ENCODE data around the gene MVD. TPM values are rescaled to one million over a fixed set of nuclear protein-coding genes. Genes with fewer than 3 reads are reported as not detected.

Gene MVD
- total and polyA plus RNA-seq, 2 experiments from 2014 or later: 95.3 to 149 TPM

DNA sequence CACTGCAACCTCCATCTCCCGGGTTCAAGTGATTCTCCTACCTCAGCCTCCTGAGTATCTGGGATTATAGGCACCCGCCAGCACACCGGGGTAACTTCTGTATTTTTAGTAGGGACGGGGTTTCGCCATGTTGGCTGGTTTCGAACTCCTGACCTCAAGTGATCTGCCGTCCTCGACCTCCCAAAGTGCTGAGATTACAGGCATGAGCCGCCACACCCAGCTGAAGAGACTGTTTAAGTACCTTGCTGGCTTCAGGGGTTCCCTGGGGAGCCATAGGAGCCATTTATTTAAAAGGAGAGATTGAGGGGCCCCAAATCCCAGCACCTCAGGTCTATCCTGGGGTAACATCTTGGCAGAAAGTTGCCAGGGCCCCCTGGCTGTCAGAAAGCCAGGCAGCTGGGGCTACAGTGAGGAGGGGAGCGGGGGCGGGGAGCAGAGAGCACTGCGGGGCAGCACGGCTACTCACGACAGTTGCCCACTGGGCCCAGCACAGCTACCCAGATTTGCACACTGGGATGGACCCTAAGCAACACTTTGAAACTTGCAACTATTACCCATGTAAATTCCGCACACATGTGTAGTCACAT lies 21.8 kb upstream of the MVD start:
- Mint-ChIP-seq H3K4me3 (peak overlapping the region; percentile 74), H3K27me3 (ENCODE audit: insufficient read depth, low read depth, poor library complexity) (peaks cover 40% of the 10 kb centered on the region)
- H3K27me3 ChIP-seq (ENCODE audit: insufficient read depth): peaks cover 10% of the 10 kb centered on the region

DNA sequence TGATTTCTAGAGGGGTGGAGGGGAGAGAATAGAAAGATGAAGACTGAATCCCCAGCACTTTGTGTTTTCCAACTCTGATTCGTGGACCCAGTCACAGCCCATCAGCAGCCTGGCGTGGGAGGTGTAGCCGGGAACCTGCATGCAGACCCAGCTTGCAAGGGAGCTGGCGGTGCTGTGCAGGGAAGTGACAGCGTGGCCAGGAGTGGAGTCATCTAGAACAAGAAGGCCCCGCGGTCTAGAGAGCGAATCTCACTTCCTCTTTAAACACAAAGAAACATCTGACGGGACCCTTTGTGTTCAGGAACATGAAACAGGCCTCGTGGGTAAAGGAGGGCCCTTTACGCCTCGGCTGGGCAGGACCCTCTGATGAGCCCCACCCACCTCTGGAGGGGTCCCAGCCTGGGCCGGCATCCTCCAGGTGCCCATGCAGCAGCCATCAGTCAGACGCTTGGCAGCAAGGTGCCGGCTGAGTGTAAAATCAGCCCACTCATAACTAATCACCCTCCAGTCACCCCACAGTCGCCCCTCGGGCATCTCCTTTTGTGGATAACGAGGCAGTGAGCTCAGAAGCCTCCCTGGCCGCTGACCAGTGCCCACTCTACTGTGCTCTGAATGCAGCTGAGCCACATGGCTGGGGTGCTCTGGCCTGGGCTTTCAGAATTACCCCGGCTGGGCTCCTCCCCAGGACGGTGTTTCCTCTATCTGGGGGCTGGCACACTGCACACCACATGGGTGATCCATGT lies 19.0 kb upstream of the MVD start:
- Histone ChIP-seq H3K4me3 (no peak overlapping the region), H3K36me3 (ENCODE audit: insufficient read depth) (no peaks in the 10 kb centered on the region; the same call in 1 of the 2 replicates), H3K4me1 (ENCODE audit: insufficient read depth) (peaks cover 9% of the 10 kb centered on the region), H3K27me3 (ENCODE audit: insufficient read depth) (peaks cover 2% of the 10 kb centered on the region), H2AFZ (no peak overlapping the region), H3K4me2 (no peak overlapping the region), H3K9me2 (ENCODE audit: insufficient read depth) (no peaks in the 10 kb centered on the region), H4K20me1 (replicated peaks; ENCODE audit: insufficient read depth) (0 out of 2 replicates have a peak, but pooled peaks cover 5% of the 10 kb centered on the region), H3K27ac (ENCODE audit: low read depth) (no peak overlapping the region), H3K79me2 (replicated peaks; ENCODE audit: insufficient read depth) (peaks cover 4% of the 10 kb centered on the region), H3F3A (replicated peaks; ENCODE audit: low read depth) (peaks cover 3% of the 10 kb centered on the region; the same call in 1 of the 2 replicates)
- H3K36me3 Mint-ChIP-seq (ENCODE audit: low read depth): peaks cover 3% of the 10 kb centered on the region; the same call in 2 of the 3 replicates
- peaks cover 20% of the 10 kb centered on the region for H3K27me3 Mint-ChIP-seq (ENCODE audit: insufficient read depth, low read depth, poor library complexity)
- no peaks in the 10 kb centered on the region for H3K9me3 Mint-ChIP-seq
- H3K4me3 Mint-ChIP-seq: no peak overlapping the region
- no peak for DNase-seq (ENCODE audit: low spot score)
- peaks cover 7% of the 10 kb centered on the region for H3K4me1 Mint-ChIP-seq
- H3K27ac Mint-ChIP-seq: no peak overlapping the region
- ATAC-seq: no peak
- TF ChIP-seq, protein P1, sequence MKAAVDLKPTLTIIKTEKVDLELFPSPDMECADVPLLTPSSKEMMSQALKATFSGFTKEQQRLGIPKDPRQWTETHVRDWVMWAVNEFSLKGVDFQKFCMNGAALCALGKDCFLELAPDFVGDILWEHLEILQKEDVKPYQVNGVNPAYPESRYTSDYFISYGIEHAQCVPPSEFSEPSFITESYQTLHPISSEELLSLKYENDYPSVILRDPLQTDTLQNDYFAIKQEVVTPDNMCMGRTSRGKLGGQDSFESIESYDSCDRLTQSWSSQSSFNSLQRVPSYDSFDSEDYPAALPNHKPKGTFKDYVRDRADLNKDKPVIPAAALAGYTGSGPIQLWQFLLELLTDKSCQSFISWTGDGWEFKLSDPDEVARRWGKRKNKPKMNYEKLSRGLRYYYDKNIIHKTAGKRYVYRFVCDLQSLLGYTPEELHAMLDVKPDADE (IDR thresholded peaks at IDR 0.05): no peak
- TF ChIP-seq ZNF114 (CRISPR knock-in tag; IDR thresholded peaks at IDR 0.05) (no peak), ZNF331 (CRISPR knock-in tag; IDR thresholded peaks at IDR 0.05; ENCODE audit: low read depth) (no peak), CREB1 (CRISPR knock-in tag; IDR thresholded peaks at IDR 0.05; ENCODE audit: low read depth) (no peak), EZH2phosphoT487 (IDR thresholded peaks at IDR 0.05; ENCODE audit: unreplicated experiment) (no peak), STAT1 (IDR thresholded peaks at IDR 0.05; ENCODE audit: unreplicated experiment) (no peak), NANOG (IDR thresholded peaks at IDR 0.05; ENCODE audit: borderline replicate concordance) (no peak), EZH2 (IDR thresholded peaks at IDR 0.05; ENCODE audit: low read depth, unreplicated experiment) (no peak), JUNB (IDR thresholded peaks at IDR 0.05; ENCODE audit: unreplicated experiment) (no peak)
- TF ChIP-seq, protein P2, sequence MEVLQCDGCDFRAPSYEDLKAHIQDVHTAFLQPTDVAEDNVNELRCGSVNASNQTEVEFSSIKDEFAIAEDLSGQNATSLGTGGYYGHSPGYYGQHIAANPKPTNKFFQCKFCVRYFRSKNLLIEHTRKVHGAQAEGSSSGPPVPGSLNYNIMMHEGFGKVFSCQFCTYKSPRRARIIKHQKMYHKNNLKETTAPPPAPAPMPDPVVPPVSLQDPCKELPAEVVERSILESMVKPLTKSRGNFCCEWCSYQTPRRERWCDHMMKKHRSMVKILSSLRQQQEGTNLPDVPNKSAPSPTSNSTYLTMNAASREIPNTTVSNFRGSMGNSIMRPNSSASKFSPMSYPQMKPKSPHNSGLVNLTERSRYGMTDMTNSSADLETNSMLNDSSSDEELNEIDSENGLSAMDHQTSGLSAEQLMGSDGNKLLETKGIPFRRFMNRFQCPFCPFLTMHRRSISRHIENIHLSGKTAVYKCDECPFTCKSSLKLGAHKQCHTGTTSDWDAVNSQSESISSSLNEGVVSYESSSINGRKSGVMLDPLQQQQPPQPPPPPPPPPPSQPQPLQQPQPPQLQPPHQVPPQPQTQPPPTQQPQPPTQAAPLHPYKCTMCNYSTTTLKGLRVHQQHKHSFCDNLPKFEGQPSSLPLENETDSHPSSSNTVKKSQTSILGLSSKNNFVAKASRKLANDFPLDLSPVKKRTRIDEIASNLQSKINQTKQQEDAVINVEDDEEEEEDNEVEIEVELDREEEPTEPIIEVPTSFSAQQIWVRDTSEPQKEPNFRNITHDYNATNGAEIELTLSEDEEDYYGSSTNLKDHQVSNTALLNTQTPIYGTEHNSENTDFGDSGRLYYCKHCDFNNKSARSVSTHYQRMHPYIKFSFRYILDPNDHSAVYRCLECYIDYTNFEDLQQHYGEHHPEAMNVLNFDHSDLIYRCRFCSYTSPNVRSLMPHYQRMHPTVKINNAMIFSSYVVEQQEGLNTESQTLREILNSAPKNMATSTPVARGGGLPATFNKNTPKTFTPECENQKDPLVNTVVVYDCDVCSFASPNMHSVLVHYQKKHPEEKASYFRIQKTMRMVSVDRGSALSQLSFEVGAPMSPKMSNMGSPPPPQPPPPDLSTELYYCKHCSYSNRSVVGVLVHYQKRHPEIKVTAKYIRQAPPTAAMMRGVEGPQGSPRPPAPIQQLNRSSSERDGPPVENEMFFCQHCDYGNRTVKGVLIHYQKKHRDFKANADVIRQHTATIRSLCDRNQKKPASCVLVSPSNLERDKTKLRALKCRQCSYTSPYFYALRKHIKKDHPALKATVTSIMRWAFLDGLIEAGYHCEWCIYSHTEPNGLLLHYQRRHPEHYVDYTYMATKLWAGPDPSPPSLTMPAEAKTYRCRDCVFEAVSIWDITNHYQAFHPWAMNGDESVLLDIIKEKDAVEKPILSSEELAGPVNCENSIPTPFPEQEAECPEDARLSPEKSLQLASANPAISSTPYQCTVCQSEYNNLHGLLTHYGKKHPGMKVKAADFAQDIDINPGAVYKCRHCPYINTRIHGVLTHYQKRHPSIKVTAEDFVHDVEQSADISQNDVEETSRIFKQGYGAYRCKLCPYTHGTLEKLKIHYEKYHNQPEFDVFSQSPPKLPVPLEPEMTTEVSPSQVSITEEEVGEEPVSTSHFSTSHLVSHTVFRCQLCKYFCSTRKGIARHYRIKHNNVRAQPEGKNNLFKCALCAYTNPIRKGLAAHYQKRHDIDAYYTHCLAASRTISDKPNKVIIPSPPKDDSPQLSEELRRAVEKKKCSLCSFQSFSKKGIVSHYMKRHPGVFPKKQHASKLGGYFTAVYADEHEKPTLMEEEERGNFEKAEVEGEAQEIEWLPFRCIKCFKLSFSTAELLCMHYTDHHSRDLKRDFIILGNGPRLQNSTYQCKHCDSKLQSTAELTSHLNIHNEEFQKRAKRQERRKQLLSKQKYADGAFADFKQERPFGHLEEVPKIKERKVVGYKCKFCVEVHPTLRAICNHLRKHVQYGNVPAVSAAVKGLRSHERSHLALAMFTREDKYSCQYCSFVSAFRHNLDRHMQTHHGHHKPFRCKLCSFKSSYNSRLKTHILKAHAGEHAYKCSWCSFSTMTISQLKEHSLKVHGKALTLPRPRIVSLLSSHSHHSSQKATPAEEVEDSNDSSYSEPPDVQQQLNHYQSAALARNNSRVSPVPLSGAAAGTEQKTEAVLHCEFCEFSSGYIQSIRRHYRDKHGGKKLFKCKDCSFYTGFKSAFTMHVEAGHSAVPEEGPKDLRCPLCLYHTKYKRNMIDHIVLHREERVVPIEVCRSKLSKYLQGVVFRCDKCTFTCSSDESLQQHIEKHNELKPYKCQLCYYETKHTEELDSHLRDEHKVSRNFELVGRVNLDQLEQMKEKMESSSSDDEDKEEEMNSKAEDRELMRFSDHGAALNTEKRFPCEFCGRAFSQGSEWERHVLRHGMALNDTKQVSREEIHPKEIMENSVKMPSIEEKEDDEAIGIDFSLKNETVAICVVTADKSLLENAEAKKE (CRISPR knock-in tag; IDR thresholded peaks at IDR 0.05): no peak

More for the DNA sequence above, 21.8 kb upstream of the MVD start:
- no peak overlapping the region for H3K27ac Mint-ChIP-seq
- H3F3A ChIP-seq (replicated peaks; ENCODE audit: low read depth): peaks cover 6% of the 10 kb centered on the region; the same call in 1 of the 2 replicates
- no peaks in the 10 kb centered on the region; the same call in 1 of the 2 replicates for H3K36me3 ChIP-seq (ENCODE audit: insufficient read depth)
- peaks cover 9% of the 10 kb centered on the region for H3K4me1 ChIP-seq (ENCODE audit: insufficient read depth)
- H3K4me1 Mint-ChIP-seq: peaks cover 15% of the 10 kb centered on the region
- H3K4me3 ChIP-seq: peak overlapping the region; percentile 96
- TF ChIP-seq NANOG (IDR thresholded peaks at IDR 0.05; ENCODE audit: borderline replicate concordance) (no peak), EZH2 (IDR thresholded peaks at IDR 0.05; ENCODE audit: low read depth, unreplicated experiment) (no peak), ZNF114 (CRISPR knock-in tag; IDR thresholded peaks at IDR 0.05) (no peak)
- TF ChIP-seq, protein P1 (IDR thresholded peaks at IDR 0.05): no peak
- 0 out of 3 replicates have a peak, but pooled peaks have one; percentile 1 for ATAC-seq
- H3K9me3 Mint-ChIP-seq: no peaks in the 10 kb centered on the region
- no peak overlapping the region for H3K27ac ChIP-seq (ENCODE audit: low read depth)
- peak overlapping the region; percentile 94 for H2AFZ ChIP-seq
- H4K20me1 ChIP-seq (replicated peaks; ENCODE audit: insufficient read depth): 0 out of 2 replicates have a peak, but pooled peaks cover 5% of the 10 kb centered on the region
- H3K9me2 ChIP-seq (ENCODE audit: insufficient read depth): no peaks in the 10 kb centered on the region
- no peak for DNase-seq (ENCODE audit: low spot score)
- H3K36me3 Mint-ChIP-seq (ENCODE audit: low read depth): peaks cover 3% of the 10 kb centered on the region; the same call in 2 of the 3 replicates
- H3K79me2 ChIP-seq (replicated peaks; ENCODE audit: insufficient read depth): peaks cover 4% of the 10 kb centered on the region
- peak overlapping the region; percentile 97 for H3K4me2 ChIP-seq

Data from GM23338 (cell line).